ENCODE results near the gene SDR42E2.
"Not testable (repeated sequence)": the region's sequence is repeated elsewhere in the genome, so short reads cannot be mapped to it uniquely, and the experiment has no call there.

Gene SDR42E2

DNA sequence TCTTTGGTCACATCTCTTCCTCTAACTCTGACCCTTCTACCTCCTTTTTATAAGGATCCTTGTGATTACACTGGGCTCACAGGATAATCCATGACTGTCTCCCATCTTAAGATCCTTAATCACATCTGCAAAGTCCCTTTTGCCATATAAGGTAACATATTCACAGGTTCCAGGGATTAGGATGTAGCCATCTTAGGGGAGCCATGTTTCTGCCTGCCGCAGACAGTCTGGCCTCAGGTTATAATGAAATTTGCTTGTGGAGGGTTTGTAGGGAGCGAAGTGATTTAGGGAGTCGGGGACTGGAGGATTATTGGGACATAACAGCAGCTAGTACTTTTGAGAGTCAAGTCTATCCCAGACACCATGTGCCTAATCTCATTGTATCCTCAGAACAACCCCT, 51.5 kb downstream of the SDR42E2 start:
- no peak for DNase-seq (ENCODE audit: low spot score)

DNA sequence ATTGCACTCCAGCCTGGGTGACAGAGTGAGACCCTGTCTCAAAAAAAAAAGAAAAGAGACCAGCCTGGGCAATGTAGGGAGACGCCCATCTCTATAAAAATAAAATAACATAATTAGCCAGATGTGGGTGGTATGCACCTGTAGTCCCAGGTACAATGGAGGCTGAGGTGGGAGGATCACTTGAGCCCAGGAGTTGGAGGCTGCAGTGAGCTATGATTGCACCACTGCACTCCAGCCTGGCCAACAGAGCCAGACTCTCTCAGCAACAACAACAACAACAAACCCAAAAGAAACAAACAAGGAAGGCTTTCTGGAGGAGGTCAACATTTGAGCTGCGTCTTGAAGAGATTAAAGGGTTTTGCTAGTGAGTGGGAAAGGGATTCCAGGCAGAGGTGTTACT, 52.1 kb downstream of the SDR42E2 start:
- DNase-seq (ENCODE audit: low spot score), result no peak

DNA sequence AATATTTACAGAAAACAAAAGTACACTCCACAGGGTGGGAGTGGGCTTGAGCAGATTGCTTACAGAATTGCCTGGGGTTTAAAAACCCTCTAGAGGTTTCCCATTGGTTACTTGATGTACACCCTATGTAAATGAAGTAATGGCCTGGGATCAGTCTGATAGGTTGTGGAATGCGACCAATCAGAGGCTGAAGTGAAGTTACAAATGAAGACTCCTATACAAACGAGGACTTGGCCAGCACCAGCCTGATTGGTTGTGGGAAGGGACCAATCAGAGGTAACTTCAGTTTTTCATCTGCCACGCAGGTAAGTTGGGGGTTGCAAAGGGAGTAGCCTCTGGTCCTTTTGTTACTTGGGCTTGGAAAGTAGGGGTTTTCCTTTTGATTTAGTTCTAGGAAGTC, 52.6 kb downstream of the SDR42E2 start:
- DNase-seq (ENCODE audit: low spot score), result no peak

DNA sequence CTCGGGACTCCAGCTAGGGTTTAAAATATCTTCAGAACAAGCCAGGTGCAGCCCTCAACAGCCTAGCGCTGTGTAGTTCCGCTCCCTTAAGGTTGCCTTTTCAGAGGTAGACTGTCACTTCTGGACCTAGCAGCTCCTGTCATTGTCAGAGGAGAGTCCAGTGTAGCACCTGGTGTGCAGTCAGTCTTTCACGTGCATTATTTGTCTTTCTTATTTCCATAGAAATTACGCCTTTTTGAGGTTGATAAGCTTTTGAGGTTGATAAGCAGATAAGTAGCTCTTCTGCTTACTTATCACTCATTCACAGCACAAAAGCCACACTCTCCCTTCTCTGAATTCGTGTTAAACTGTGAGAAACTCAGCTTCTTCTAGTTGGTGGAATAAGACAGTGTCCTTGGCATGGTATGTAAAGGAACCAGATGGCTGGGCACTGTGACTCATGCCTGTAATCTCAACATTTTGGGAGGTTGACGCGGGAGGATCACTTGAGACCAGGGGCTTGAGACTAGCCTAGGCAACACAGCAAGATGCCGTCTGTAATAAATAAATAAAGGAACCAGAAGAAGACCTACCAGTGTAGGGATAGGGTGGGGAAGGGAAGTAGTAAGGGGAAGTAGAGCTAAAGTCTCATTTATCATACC, 54.0 kb downstream of the SDR42E2 start:
- DNase-seq (ENCODE audit: low spot score), result no peak

DNA sequence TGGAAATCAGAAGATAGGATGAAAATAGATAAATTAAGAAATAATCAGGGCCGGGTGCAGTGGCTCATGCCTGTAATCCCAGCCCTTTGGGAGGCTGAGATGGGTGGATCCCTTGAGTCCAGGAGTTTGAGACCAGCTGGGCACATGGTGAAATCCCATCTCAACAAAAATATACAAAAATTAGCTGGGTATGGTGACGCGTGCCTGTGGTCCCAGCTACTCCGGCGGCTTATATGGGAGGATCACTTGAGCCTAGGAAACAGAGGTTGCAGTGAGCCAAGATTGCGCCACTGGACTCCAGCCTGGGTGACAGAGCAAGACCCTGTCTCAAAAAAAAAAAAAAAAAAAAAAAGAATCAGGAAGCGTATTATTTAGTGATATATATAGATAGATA, 54.5 kb downstream of the SDR42E2 start:
- not testable (repeated sequence) for DNase-seq (ENCODE audit: low spot score)

DNA sequence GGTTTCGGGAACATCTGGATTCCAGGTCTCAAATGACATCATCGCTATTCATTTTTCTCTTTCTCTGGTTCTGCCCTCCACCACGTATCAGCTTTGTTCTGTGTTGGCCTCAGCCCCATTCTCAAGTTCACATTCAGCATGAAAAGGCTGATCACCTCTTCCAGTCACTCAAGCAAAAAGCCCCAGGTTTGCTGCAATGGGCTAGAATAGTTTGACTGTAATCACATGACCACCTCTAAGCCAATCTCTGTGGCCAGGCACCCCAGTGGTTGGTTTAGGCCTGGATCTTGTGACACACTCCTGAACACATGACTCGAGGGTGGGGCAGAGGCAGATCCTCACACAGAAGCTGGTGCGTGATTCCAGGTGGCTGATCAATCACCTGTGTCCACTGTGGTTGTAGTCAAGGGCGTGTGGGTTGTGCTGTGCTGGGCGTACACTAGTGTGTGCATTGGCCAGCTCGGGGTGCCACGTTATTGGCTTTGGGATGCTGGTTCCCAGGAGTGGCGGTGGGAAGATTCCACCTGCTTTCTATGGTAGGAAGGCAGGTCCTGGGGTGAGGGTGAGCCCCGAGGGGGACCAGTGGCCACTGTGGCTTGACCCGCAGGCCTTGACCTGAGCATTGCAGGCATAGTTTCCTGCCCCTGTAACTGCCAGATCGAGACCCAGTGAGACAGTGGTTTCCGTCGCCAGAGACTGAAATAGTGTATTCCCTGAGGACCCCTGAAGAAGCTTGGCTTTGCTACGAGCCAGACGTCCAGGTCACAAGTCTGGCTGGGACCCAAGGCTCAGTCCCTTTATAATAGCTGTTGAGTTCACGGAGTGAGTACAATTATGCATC, 55.8 kb downstream of the SDR42E2 start:
- peak; percentile 23 for DNase-seq (ENCODE audit: low spot score)

DNA sequence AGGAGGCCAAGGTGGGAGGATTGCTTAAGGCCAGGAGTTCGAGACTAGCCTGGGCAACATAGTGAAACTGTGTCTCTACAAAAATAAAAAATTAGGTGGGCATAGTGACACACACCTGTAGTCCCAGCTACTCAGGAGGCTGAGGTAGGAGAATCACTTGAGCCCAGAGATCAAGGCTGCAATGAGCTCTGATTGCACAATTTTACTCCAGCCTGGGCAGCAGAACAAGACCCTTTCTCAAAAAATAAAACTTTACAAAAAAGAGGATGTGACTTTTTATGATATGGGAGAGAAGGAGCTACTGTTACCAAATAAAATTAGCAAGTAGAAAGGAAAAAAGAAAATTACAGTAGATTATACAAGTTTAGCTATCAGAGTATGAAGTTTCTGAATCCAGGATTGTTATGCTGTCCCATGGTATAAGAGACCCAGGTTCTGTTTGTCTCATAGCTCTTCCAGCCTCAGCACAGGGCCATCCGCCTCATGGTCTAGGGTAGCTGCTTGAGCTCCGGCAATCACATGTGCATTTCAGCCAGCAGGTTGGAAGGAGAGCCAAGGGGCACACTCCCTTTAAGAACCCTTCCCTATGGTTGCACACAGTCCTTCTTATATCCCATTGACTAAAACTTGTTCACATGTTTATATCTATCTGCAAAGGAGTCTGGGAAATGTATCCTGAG, 57.2 kb downstream of the SDR42E2 start:
- DNase-seq (ENCODE audit: low spot score), result no peak

DNA sequence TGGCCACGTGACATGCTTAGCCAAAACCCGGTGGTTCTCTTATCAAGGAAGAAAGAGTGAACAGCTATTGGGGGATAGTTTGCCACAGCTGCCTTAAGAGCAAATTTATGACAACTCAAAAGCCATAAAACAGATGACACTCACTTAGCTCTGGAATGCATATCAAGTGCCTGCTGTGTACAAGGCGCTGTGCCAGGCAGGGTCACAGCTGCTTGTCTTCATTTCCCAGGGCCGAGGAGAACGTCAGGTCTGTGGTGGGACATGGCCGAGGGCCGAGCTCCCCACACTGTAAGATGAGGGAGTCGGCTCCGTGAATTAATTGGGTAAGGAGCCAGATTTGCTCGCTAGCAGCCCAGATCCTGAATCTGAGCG, 57.7 kb downstream of the SDR42E2 start:
- DNase-seq (ENCODE audit: low spot score), result no peak

DNA sequence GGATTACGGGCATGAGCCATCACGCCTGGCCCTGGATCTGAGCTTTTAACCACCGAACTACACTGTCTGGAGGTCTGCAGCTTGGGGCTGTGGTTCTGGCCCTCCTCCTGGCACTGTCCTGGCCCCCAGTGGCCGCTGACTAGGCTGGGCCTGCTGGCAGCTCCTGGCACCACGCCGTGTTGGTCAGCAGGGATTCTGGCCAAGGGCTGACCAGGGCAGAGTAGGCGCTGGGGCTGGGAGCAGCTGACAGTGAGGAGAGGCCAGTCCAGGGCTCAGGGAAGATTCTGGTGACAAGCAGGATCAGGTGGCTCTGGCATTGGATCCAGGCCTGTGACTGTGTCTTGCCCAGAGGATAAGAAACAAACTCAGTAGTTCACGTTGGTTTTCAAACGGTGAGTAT, 58.4 kb downstream of the SDR42E2 start:
- DNase-seq (ENCODE audit: low spot score), result no peak

DNA sequence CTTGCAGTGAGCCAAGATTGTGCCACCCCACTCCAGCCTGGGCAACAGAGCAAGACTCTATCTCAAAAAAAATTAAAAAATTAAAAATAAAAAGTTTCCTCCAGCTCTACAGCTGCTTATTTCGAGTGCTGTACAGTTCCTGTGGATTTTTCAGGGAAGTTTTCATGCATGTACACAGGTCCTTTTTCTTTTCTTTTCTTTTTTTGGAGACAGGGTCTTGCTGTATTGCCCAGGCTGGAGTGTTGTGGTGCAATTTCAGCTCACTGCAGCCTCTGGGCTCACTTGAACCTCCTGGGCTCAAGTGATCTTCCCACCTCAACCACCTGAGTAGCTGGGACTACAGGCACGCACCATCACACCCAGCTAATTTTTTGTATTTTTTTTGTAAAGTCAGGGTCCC, 59.7 kb downstream of the SDR42E2 start:
- DNase-seq (ENCODE audit: low spot score), result no peak

DNA sequence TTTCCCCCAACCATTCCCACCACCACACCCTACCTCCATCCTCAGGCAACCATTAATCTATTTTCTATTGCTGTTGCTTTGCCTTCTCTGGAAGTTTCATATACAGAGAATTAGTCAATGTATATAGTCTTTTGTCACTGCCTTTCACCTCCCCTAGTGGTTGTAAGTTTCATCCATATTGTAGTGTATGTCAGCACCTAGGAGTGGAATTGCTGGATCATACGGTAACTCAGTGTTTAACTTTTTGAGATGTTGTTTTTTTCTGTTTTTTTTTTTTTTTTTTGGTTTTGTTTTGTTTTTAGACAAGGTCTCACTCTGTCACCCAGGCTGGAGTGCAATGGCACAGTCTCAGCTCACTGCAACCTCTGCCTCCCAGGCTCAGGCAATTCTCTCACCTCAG, 60.7 kb downstream of the SDR42E2 start:
- DNase-seq (ENCODE audit: low spot score), result no peak

DNA sequence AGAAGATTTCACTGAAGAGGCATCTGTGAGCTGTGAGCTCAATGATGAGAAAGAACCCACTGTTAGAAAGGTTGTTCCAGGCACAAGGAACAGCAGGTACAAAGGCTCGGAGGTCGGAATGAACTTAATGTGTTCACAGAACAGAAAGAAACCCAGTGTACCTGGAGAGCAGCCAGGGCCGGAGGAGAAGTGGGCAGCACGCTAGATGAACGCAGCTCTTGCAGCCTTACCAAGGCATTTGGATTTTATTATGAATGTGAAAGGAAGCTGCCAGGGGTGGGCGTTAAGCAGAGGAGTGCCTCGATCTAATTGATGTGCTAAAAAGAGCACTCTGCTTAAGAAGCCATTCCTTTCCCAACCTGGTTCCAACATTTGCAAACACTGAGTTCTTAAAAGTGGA, 62.8 kb downstream of the SDR42E2 start:
- no peak for DNase-seq (ENCODE audit: low spot score)

DNA sequence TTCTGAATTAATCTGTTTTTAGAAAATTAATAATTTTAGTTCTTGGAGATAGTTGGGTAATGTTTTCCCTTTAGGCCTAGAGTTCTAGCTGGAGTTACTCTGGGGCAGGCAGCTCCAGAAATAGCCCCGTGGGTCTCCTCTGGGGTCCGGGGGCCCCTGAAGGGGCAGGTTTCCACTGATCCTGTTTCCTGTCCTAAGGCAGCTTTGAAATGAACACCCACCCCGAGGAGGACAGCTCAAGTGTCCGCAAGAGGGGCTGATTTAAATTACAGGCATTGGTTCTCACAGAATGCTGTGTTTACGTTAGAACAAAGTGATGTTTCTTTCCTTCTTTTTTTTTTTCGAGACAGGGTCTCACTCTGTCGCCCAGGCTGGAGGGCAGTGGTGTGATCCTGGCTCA, 67.6 kb downstream of the SDR42E2 start:
- DNase-seq (ENCODE audit: low spot score), result no peak

DNA sequence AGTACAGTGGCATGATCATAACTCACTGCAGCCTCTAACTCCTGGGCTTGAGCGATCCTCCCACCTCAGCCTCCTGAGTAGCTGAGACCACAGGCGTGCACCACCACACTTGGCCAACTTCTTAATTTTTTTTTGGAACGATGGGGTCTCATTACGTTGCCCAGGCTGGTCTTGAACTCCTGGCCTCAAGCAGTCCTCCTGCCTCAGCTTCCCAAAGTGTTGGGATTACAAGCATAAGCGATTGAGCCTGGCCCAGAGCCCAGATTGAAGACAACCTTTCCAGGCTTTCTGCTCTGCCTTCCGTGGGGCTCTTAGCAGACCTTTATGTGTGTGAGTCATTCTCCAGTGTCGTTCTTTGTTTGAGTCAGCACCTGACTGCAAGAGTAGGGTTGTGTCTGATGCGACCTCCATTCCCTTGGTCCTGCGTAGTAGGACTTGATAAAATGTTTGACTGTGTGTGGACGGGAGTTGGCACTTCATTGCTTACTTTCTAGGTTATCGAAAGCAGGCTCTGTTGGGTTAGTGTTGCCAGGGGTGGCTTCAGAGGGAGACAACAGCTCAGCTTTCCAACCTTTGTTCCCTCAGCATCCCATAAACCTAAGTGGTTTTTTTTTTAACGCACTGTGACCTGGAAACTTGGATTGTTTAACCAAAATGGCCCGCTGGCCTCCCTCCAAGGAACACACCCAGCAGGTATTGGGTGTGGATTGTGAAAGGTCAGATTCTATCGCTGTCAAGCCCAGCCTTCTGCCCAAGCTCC, 70.2 kb downstream of the SDR42E2 start:
- peak; percentile 63 for DNase-seq (ENCODE audit: low spot score)

DNA sequence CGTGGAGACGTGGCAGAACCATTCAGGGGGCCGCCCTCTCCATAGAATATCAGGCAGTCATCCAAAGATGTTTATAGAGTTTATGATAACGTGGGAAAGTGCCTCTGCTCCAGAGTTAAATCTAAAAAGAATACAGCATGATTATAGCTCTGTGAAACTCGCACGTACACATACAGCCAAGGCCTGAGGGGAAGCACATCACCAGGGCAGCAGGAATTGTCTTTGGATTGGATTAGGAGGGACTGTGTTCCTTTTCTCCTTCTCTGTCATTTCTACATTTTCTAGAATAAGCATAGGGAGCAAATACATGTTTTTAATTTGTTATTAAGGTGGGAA, 70.7 kb downstream of the SDR42E2 start:
- no peak for DNase-seq (ENCODE audit: low spot score)

DNA sequence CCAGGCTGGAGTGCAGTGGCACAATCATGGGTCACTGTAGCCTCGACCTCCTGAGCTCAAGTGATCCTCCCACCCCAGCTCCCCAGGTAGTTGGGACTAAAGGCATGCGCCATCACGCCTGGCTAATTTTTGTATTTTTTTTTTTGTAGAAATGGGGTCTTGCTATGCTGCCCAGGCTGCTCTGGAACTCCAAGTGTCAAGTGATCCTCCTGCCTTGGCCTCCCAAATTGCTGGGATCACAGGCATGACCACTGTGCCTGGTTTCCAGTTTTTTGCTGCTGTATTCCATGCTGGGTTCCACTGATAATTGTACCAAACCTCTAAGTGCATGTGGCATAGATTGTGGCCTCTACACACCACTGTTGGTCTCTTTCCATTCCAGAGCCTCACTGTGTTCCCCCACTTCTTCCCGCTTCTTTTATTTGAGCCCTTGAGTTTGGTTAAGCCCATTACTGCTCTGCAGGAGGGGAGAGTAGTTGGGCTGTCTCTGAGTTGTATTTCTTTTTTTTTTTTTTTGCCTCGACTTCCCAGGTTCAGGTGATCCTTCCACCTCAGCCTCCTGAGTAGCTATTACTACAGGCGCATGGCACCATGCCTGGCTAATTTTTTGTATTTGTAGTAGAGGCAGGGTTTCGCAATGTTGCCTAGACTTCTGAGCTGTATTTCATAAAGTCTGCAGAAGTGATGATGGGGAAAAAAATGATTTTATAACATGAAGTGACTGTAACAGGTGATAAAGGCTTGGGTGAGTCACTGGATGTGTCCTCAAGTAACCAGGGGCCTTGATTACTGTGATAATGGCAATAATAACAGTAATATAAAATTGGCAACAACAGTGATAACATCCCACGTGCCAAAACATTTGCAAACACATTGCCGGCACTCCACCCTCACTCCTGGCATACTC, 73.8 kb downstream of the SDR42E2 start:
- no peak for DNase-seq (ENCODE audit: low spot score)

DNA sequence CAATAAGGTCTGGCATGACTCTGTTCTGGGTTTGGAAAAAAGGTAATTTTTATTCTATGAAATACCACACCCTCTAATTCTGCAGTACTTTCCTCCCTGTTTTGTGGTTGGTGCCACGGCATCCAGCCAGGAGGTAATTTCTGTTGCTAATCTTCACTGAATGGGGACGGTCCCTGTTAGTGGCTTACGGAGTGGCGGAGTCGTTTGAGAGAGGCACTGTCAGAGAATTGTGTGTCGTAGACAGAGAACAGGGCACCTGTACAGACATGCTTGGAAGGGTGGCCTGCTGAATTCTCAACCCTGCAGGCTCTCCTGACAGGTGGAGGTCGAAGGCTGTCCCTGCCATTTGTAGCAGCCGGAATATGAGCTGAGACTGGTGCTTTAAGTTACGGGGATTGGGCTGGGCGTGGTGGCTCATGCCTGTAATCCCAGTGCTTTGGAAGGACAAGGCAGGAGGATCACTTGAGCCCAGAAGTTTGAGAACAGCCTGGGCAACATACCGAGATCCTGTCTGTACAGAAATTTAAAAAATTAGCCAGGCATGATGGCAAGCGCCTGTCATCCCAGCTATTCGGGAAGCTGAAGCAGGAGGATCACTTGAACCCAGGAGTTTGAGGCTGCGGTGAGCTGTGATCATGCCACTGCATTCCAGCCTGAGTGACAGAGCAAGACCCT, 77.0 kb downstream of the SDR42E2 start:
- DNase-seq (ENCODE audit: low spot score), result no peak

DNA sequence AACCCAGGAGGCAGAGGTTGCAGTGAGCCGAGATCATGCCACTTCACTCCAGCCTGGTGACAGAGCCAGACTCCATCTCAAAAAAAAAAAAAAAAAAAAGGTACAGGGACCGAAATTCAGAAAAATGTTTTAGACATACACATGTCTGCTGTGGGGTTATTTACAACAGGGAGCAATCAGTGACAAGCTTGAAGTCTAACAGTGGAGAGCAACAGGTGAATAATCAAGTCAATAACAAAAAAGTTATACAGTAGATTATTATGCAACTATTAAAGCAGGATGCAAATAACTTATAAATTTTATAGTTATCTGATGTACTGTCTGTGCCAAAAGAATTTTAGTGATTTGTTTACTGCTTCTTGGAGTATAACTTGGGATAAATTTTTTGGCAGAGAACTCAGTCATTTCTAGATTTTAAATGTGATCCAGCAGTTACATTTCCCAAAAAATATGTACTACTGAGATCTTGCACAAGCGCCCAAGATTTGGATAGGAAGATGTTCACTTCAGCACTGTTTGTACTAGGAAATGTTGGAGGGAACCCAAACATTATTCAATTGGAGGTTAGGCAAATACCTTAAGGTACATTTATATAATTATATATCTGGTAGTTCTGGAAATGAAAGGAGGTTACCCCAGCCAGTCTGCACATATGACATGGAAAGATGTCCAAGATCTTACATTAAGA, 77.9 kb downstream of the SDR42E2 start:
- no peak for DNase-seq (ENCODE audit: low spot score)

Data from SW480 (cell line).